Esophagus (tissue), 2 donors: ENCODE results near the gene VARS1. TPM values are rescaled to one million over a fixed set of nuclear protein-coding genes. Genes with fewer than 3 reads are reported as not detected.

Source experiments
- H3K27ac ChIP-seq, 2 donors: one replicate each; pipeline ENCODE4 v1.5.1; 2013; ENCODE audit warnings: low read depth in 2 of 2, mild to moderate bottlenecking in 2 of 2, inconsistent platforms in 1 of 2, low read length in 1 of 2, moderate library complexity in 1 of 2
- H3K27me3 ChIP-seq, 2 donors: one replicate each; pipeline ENCODE4 v1.6.1; 2013; ENCODE audit warnings: low read length in 2 of 2, control low read depth in 1 of 2, mild to moderate bottlenecking in 1 of 2; ENCODE audit not compliant: insufficient read depth in 2 of 2, control insufficient read depth in 1 of 2
- H3K36me3 ChIP-seq, 2 donors: one replicate each; pipeline ENCODE4 v1.6.1; 2013; ENCODE audit warnings: low read length in 1 of 2; ENCODE audit not compliant: control insufficient read depth in 2 of 2, insufficient read depth in 2 of 2
- H3K4me1 ChIP-seq, 2 donors: one replicate each; pipeline ENCODE4 v1.6.1; 2013; ENCODE audit warnings: low read length in 1 of 2; ENCODE audit not compliant: control insufficient read depth in 2 of 2, insufficient read depth in 2 of 2
- H3K4me3 ChIP-seq, 2 donors: one replicate each; pipeline ENCODE4 v1.5.1; 2013; ENCODE audit warnings: low read length in 2 of 2, mild to moderate bottlenecking in 2 of 2, low read depth in 1 of 2, moderate library complexity in 1 of 2
- H3K9me3 ChIP-seq, 2 donors: one replicate each; pipeline ENCODE4 v1.6.1; 2013; ENCODE audit warnings: mild to moderate bottlenecking in 2 of 2, low read depth in 1 of 2, low read length in 1 of 2, moderate library complexity in 1 of 2; ENCODE audit not compliant: control insufficient read depth in 2 of 2, insufficient read depth in 1 of 2
- WGBS, 2 donors: extraction: QIAGEN DNeasy Blood & Tissue Kit; methylation state at CpG; one replicate each; pipeline ENCODE4 v1.1.7; 2013; 5-methylcytosine and 5-hydroxymethylcytosine counted together
- polyA plus RNA-seq, 2 donors: library from polyadenylated mRNA; stranded (reverse); fragments of 200-250 nt; gene quantifications; one replicate each; pipeline ENCODE4 v1.2.3, GENCODE V29; 2013
- donor health status: healthy with polysubstance abuse.
- donor health status: Bipolar disorder and iron deficiency.

Gene VARS1
- polyA plus RNA-seq, 2 donors, result 35.7 to 37.3 TPM

GRCh38 chr6:31781244-31782125, 14.1 kb downstream of the VARS1 start:
- H3K36me3 ChIP-seq, result peaks cover 8 to 65% of the 10 kb centered on the region in 2 donors

GRCh38 chr6:31780507-31781243, 14.9 kb downstream of the VARS1 start:
- no peaks in the 10 kb centered on the region for H3K27me3 ChIP-seq
- H3K4me1 ChIP-seq, result peaks cover 6% of the 10 kb centered on the region in 2 donors
- WGBS, 2 donors, result 87% methylated on average over 20 of the region's 20 CpGs
- H3K4me3 ChIP-seq, result no peak overlapping the region
- H3K9me3 ChIP-seq, result no peaks in the 10 kb centered on the region
- H3K27ac ChIP-seq, result no peak overlapping the region
- H3K36me3 ChIP-seq, result peaks cover 8 to 63% of the 10 kb centered on the region in 2 donors

More at GRCh38 chr6:31781244-31782125, 14.1 kb downstream of the VARS1 start:
- Histone ChIP-seq H3K9me3 (no peaks in the 10 kb centered on the region), H3K4me1 (peaks cover 6% of the 10 kb centered on the region in 2 donors), H3K27me3 (no peaks in the 10 kb centered on the region), H3K4me3 (no peak overlapping the region), H3K27ac (no peak overlapping the region)
- WGBS, 2 donors, result 95 to 96% methylated on average over 23 of the region's 23 CpGs

GRCh38 chr6:31779908-31780307, 15.6 kb downstream of the VARS1 start:
- peaks cover 6 to 9% of the 10 kb centered on the region in 2 donors for H3K4me1 ChIP-seq
- H3K27ac ChIP-seq, result no peak overlapping the region
- H3K27me3 ChIP-seq, result no peaks in the 10 kb centered on the region
- H3K36me3 ChIP-seq, result peaks cover 8 to 56% of the 10 kb centered on the region in 2 donors
- H3K9me3 ChIP-seq, result no peaks in the 10 kb centered on the region
- no peak overlapping the region for H3K4me3 ChIP-seq
- 94 to 95% methylated on average over 10 of the region's 10 CpGs for WGBS, 2 donors

DNA sequence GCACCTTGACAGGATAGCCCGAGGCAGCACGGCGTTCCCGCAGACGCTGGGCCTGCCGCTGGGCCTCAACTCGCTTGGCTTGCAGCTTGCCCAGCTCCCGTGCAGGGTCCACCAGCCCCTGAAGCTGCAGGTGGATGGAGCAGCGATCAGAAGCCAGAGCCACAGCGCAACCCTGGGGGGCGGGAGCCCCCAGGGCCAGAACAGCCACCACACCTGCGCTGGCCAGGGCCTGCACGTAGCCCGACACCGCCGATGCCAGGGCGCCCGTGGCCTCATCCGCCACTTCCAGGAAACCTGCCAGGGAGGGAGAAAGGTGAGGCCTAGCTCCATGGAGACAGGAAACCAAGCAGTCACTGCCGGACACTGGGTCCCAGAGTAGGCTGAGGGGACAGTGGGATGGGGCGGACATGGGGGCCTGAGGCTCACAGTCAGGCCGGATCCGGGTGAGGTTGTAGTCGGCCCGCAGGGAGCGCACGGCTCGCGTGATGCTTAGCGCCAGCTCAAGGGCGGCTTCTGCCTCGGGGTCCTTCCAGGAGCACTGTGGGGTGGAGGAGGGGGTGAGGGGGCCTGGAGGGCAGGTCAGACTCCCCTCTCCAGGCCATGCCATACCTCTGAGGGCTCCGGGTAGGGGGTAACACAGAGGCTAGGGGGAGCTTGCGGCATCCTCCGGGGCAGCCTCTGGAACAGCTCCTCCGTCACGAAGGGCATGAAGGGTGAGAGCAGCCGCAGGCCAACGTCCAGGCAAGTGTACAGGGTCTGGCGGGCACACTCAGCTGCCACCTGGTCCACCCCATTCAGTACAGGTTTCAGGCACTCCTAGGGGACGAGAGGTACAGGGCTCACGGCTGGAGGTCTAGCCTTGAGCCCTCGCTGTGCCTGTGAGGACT, 16.3 kb downstream of the VARS1 start:
- Histone ChIP-seq H3K4me3 (no peak overlapping the region), H3K27ac (no peak overlapping the region), H3K4me1 (peaks cover 6 to 9% of the 10 kb centered on the region in 2 donors), H3K36me3 (peaks cover 8 to 49% of the 10 kb centered on the region in 2 donors), H3K27me3 (no peaks in the 10 kb centered on the region), H3K9me3 (no peaks in the 10 kb centered on the region)
- 83 to 86% methylated on average over 36 to 43 of the region's 43 CpGs for WGBS, 2 donors

DNA sequence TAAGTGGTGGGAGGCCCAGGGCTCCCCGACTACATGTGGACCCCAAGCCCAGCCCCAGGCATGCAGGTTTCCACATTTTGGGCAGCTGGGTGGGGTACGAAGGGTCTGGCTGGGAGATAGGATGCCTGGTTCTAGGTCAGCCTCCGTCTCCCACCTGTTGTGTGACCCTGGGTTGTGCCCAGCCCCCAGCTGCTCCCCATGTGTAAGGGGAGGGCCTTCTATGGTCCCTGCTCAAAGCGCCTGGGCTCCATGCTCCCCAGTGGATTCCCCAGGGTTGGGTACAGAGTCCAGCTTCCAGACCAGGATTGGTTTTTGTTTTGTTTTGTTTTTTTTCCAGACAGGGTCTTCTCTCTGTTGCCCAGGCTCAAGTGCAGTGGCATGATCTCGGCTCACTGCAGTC, 17.4 kb downstream of the VARS1 start:
- no peaks in the 10 kb centered on the region for H3K27me3 ChIP-seq
- H3K9me3 ChIP-seq, result no peaks in the 10 kb centered on the region
- peaks cover 6 to 9% of the 10 kb centered on the region in 2 donors for H3K4me1 ChIP-seq
- no peak overlapping the region for H3K27ac ChIP-seq
- H3K4me3 ChIP-seq, result no peak overlapping the region
- 96 to 97% methylated on average over 5 of the region's 5 CpGs for WGBS, 2 donors
- H3K36me3 ChIP-seq, result peaks cover 8 to 45% of the 10 kb centered on the region in 2 donors

- H3K36me3 ChIP-seq, result peaks cover 8 to 42% of the 10 kb centered on the region in 2 donors
- no peaks in the 10 kb centered on the region for H3K27me3 ChIP-seq
- H3K4me1 ChIP-seq, result peaks cover 6 to 9% of the 10 kb centered on the region in 2 donors
- H3K4me3 ChIP-seq, result no peak overlapping the region
- H3K27ac ChIP-seq, result peak overlapping the region in 1 of 2 donors; percentile 76
- WGBS, 2 donors, result 85 to 92% methylated on average over 5 of the region's 5 CpGs
- no peaks in the 10 kb centered on the region for H3K9me3 ChIP-seq
Observed at GRCh38 chr6:31777667-31778050, 17.9 kb downstream of the VARS1 start.

GRCh38 chr6:31776989-31777666, 18.4 kb downstream of the VARS1 start, which contains the start of gene VWA7:
Gene VWA7, minus strand, starts transcription at chr6:31777328. Its CDS starts 549 bp downstream, at chr6:31776779.
- WGBS, 2 donors, result 12 to 13% methylated on average over 15 of the region's 15 CpGs
- Histone ChIP-seq H3K4me1 (peaks cover 6 to 9% of the 10 kb centered on the region in 2 donors), H3K36me3 (peaks cover 8 to 38% of the 10 kb centered on the region in 2 donors), H3K4me3 (no peak within 1 kb of the TSS), H3K9me3 (no peaks in the 10 kb centered on the region), H3K27ac (peak within 1 kb of the TSS in 1 of 2 donors; percentile 76), H3K27me3 (no peaks in the 10 kb centered on the region)

- H3K4me3 ChIP-seq, result no peak overlapping the region
- H3K36me3 ChIP-seq, result peaks cover 8 to 32% of the 10 kb centered on the region in 2 donors
- no peaks in the 10 kb centered on the region for H3K9me3 ChIP-seq
- 27 to 34% methylated on average over 13 to 14 of the region's 14 CpGs for WGBS, 2 donors
- H3K27ac ChIP-seq, result peak overlapping the region in 1 of 2 donors; percentile 76
- no peaks in the 10 kb centered on the region for H3K27me3 ChIP-seq
- H3K4me1 ChIP-seq, result peaks cover 6 to 9% of the 10 kb centered on the region in 2 donors
Observed at GRCh38 chr6:31776485-31776988, 19.0 kb downstream of the VARS1 start.
